GM12874 (cell line): ENCODE data around the gene SECISBP2.

ENCODE experiments used
- CTCF ChIP-seq: IDR thresholded peaks from 2 replicates; pipeline ENCODE4 v1.5.1; 2011; ENCODE audit warnings: low read depth, mild to moderate bottlenecking, control low read depth, low read length, moderate library complexity; ENCODE audit not compliant: insufficient read depth

SECISBP2 gene

GRCh38 chr9:89361031-89361430 lies 42.7 kb downstream of the SECISBP2 start:
- no peak for TF ChIP-seq CTCF

- TF ChIP-seq CTCF, result no peak
Measured at GRCh38 chr9:89361816-89362646, 43.7 kb downstream of the SECISBP2 start.

GRCh38 chr9:89362647-89363310 lies 44.5 kb downstream of the SECISBP2 start:
- no peak for TF ChIP-seq CTCF

GRCh38 chr9:89363311-89363670 lies 45.0 kb downstream of the SECISBP2 start:
- TF ChIP-seq CTCF, result no peak

DNA sequence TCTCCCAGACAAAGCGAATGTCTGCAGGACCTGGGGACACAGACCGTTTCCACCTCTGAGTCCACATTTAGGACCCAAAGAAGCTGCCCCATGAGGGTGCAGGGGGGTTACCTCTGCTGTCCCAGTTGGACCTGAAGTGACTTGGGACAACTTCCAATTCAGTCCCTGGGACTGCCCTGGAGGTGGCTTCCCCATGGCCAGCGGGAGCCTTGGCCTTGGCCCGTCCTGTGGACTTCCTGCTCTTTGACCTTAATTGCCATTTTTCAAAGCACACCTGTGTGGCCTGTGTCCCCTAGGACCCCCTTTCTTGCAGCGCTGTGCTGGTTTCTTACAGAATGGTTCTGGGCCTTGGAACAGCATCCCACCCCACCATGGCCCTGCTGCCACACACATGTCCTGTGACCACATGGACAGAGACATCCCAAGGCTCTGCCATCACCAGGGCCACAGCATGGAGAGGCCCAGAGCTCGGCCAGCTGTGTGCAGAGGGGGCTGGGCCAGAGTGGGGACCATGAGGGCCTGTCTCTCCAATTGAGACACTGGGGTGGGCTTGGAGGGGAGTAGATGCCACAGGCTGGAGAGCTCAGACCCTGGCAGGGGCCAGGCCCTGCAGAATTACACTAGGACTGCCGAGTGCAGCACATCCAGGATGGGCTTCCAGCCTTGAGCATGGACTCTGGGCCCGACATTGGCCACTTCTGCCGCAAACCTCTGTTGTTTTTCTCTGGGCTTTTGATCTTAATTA lies 45.8 kb downstream of the SECISBP2 start:
- TF ChIP-seq CTCF, result no peak

- no peak for TF ChIP-seq CTCF
Measured at GRCh38 chr9:89364666-89365531, 46.6 kb downstream of the SECISBP2 start.

DNA sequence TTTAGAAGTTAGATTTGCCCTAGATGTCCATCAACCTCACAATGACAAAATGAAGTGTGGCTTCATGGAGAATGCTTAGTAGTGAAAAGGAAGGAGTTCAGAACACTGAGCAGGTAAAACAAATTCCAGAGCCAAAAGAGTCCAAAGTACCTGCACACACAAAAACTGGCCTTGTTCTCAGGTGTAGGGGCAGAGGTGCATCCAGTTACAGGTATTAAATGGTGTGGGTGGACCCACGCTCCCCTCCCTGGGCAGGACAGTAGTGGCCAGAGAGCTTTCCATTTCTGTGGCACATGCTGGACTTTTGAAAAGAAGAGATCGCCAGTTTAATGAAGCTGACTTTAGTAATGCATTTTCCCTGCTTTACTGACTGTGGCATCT lies 47.2 kb downstream of the SECISBP2 start:
- no peak for TF ChIP-seq CTCF
